ENCODE measurements around the gene COX19. TPM values are rescaled to one million over a fixed set of nuclear protein-coding genes. Genes with fewer than 3 reads are reported as not detected.
"Not testable (repeated sequence)": the region's sequence is repeated elsewhere in the genome, so short reads cannot be mapped to it uniquely, and the experiment has no call there.

The COX19 gene
- total RNA-seq, 1 donor from 2014 or later, result 12.1 TPM

GRCh38 chr7:1011297-1012003, 36.1 kb upstream of the COX19 start:
- DNase-seq (ENCODE audit: low spot score), result no peak

- no peak for DNase-seq (ENCODE audit: low spot score)
These were observed 34.9 kb upstream of the COX19 start for GRCh38 chr7:1010226-1010625.

- DNase-seq (ENCODE audit: low spot score), result no peak
These were observed 34.4 kb upstream of the COX19 start for GRCh38 chr7:1009747-1010146.

- DNase-seq (ENCODE audit: low spot score), result no peak
These were observed 33.5 kb upstream of the COX19 start for GRCh38 chr7:1008733-1009363.

GRCh38 chr7:1007901-1008300, 32.6 kb upstream of the COX19 start:
- no peak for DNase-seq (ENCODE audit: low spot score)

GRCh38 chr7:1005303-1005702, 30.0 kb upstream of the COX19 start:
- DNase-seq (ENCODE audit: low spot score), result no peak

- DNase-seq (ENCODE audit: low spot score), result no peak
These were observed 28.9 kb upstream of the COX19 start for GRCh38 chr7:1004018-1004852.

- DNase-seq (ENCODE audit: low spot score), result not testable (repeated sequence)
These were observed 27.1 kb upstream of the COX19 start for GRCh38 chr7:1002445-1002844.

GRCh38 chr7:1002026-1002425, 26.7 kb upstream of the COX19 start:
- not testable (repeated sequence) for DNase-seq (ENCODE audit: low spot score)

GRCh38 chr7:1001069-1001770, 25.9 kb upstream of the COX19 start:
- DNase-seq (ENCODE audit: low spot score), result not testable (repeated sequence)

GRCh38 chr7:999941-1000935, 24.9 kb upstream of the COX19 start:
- DNase-seq (ENCODE audit: low spot score), result no peak

- no peak for DNase-seq (ENCODE audit: low spot score)
These were observed 24.0 kb upstream of the COX19 start for GRCh38 chr7:999149-999879.

- DNase-seq (ENCODE audit: low spot score), result no peak
These were observed 22.4 kb upstream of the COX19 start for GRCh38 chr7:997404-998395.

- DNase-seq (ENCODE audit: low spot score), result no peak
These were observed 20.9 kb upstream of the COX19 start for GRCh38 chr7:996079-996872.

GRCh38 chr7:995571-995970, 20.2 kb upstream of the COX19 start:
- no peak for DNase-seq (ENCODE audit: low spot score)

- no peak for DNase-seq (ENCODE audit: low spot score)
These were observed 19.4 kb upstream of the COX19 start for GRCh38 chr7:994592-995308.

Measured in mucosa of gallbladder (tissue), 1 donor.